ENCODE results near the gene MAD1L1.

- no peak for TF ChIP-seq EZH2 (IDR thresholded peaks at IDR 0.05; ENCODE audit: insufficient read depth, poor library complexity, severe bottlenecking)
- no peak for TF ChIP-seq EZH2phosphoT487 (IDR thresholded peaks at IDR 0.05; ENCODE audit: insufficient read depth, low read depth)
Observed at GRCh38 chr7:1910081-1910685, 322.6 kb downstream of the MAD1L1 start.
